C4-2B (cell line): ENCODE measurements around the gene DCTN3.

ENCODE experiments used
- ZFX ChIP-seq: fragments of 450-650 bp; IDR thresholded peaks from 2 replicates; pipeline ENCODE4 v1.6.1; 2017
- TF ChIP-seq, protein P1 (sequence below): fragments of 450-650 bp; conservative IDR thresholded peaks from 2 replicates; pipeline ENCODE4 v1.5.1; 2017; ENCODE audit warnings: mild to moderate bottlenecking

DNA sequence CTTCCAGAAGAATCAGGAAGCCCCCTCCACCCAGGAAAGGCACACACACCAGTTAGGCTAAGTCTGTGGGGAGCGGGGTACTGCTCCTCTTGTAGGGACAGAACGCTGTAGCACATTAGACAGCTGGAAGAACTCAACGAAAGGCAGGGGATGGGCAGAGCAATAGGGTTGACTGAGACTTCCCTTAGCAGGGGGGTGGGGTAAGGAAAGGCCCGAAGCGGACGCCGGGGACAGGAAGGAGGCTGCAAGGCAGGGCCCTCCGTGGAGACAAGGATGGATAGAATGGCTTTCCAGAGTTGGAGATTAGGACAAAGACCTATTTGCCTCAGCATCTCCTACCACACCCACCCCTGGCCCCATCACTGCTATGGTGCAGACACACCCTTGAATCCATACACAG is 45.1 kb downstream of the DCTN3 start:
- TF ChIP-seq, protein P1, sequence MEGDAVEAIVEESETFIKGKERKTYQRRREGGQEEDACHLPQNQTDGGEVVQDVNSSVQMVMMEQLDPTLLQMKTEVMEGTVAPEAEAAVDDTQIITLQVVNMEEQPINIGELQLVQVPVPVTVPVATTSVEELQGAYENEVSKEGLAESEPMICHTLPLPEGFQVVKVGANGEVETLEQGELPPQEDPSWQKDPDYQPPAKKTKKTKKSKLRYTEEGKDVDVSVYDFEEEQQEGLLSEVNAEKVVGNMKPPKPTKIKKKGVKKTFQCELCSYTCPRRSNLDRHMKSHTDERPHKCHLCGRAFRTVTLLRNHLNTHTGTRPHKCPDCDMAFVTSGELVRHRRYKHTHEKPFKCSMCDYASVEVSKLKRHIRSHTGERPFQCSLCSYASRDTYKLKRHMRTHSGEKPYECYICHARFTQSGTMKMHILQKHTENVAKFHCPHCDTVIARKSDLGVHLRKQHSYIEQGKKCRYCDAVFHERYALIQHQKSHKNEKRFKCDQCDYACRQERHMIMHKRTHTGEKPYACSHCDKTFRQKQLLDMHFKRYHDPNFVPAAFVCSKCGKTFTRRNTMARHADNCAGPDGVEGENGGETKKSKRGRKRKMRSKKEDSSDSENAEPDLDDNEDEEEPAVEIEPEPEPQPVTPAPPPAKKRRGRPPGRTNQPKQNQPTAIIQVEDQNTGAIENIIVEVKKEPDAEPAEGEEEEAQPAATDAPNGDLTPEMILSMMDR = no peak
- no peak for TF ChIP-seq ZFX
